ENCODE measurements around the gene ABCC8. TPM values are rescaled to one million over a fixed set of nuclear protein-coding genes. Genes with fewer than 3 reads are reported as not detected.

The ABCC8 gene
- total and polyA plus RNA-seq, 2 experiments from 2014 or later: 2.0 to 3.4 TPM

DNA sequence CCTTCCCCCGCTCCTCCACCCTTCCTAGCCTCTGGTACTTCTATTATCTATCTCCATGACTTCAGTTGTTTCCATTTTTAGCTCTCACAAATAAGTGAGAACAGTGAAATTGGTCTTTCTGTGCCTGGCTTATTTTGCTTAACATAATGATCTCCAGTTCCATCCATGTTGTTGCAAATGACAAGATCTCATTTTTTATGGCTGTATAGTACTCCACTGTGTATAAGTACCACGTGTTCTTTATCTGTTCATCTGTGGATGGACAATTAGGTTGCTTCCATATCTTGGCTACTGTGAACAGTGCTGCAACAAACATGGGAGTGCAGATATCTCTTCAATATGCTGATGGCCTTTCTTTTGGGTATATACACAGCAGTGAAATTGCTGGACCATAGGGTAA is 6.9 kb upstream of the ABCC8 start:
- Histone ChIP-seq H3K79me2 (replicated peaks; ENCODE audit: insufficient read depth) (no peaks in the 10 kb centered on the region), H3K27me3 (ENCODE audit: insufficient read depth) (peaks cover 8% of the 10 kb centered on the region), H3K27ac (ENCODE audit: low read depth) (no peak overlapping the region), H3K36me3 (ENCODE audit: insufficient read depth) (no peaks in the 10 kb centered on the region), H3K4me2 (no peak overlapping the region), H3F3A (replicated peaks; ENCODE audit: low read depth) (no peaks in the 10 kb centered on the region), H2AFZ (no peak overlapping the region), H3K4me1 (ENCODE audit: insufficient read depth) (no peaks in the 10 kb centered on the region; the same call in none of the 2 replicates), H4K20me1 (replicated peaks; ENCODE audit: insufficient read depth) (no peaks in the 10 kb centered on the region), H3K9me2 (ENCODE audit: insufficient read depth) (no peaks in the 10 kb centered on the region), H3K4me3 (no peak overlapping the region)
- TF ChIP-seq ZNF114 (CRISPR knock-in tag; IDR thresholded peaks at IDR 0.05) (no peak), NANOG (IDR thresholded peaks at IDR 0.05; ENCODE audit: borderline replicate concordance) (no peak), POLR2AphosphoS5 (IDR thresholded peaks at IDR 0.05; ENCODE audit: low read depth) (no peak), STAT1 (IDR thresholded peaks at IDR 0.05; ENCODE audit: unreplicated experiment) (no peak), CREB1 (CRISPR knock-in tag; IDR thresholded peaks at IDR 0.05; ENCODE audit: low read depth) (no peak), EZH2 (IDR thresholded peaks at IDR 0.05; ENCODE audit: low read depth, unreplicated experiment) (no peak)
- TF ChIP-seq, protein P1, sequence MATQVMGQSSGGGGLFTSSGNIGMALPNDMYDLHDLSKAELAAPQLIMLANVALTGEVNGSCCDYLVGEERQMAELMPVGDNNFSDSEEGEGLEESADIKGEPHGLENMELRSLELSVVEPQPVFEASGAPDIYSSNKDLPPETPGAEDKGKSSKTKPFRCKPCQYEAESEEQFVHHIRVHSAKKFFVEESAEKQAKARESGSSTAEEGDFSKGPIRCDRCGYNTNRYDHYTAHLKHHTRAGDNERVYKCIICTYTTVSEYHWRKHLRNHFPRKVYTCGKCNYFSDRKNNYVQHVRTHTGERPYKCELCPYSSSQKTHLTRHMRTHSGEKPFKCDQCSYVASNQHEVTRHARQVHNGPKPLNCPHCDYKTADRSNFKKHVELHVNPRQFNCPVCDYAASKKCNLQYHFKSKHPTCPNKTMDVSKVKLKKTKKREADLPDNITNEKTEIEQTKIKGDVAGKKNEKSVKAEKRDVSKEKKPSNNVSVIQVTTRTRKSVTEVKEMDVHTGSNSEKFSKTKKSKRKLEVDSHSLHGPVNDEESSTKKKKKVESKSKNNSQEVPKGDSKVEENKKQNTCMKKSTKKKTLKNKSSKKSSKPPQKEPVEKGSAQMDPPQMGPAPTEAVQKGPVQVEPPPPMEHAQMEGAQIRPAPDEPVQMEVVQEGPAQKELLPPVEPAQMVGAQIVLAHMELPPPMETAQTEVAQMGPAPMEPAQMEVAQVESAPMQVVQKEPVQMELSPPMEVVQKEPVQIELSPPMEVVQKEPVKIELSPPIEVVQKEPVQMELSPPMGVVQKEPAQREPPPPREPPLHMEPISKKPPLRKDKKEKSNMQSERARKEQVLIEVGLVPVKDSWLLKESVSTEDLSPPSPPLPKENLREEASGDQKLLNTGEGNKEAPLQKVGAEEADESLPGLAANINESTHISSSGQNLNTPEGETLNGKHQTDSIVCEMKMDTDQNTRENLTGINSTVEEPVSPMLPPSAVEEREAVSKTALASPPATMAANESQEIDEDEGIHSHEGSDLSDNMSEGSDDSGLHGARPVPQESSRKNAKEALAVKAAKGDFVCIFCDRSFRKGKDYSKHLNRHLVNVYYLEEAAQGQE (IDR thresholded peaks at IDR 0.05; ENCODE audit: unreplicated experiment): no peak
- TF ChIP-seq, protein P2, sequence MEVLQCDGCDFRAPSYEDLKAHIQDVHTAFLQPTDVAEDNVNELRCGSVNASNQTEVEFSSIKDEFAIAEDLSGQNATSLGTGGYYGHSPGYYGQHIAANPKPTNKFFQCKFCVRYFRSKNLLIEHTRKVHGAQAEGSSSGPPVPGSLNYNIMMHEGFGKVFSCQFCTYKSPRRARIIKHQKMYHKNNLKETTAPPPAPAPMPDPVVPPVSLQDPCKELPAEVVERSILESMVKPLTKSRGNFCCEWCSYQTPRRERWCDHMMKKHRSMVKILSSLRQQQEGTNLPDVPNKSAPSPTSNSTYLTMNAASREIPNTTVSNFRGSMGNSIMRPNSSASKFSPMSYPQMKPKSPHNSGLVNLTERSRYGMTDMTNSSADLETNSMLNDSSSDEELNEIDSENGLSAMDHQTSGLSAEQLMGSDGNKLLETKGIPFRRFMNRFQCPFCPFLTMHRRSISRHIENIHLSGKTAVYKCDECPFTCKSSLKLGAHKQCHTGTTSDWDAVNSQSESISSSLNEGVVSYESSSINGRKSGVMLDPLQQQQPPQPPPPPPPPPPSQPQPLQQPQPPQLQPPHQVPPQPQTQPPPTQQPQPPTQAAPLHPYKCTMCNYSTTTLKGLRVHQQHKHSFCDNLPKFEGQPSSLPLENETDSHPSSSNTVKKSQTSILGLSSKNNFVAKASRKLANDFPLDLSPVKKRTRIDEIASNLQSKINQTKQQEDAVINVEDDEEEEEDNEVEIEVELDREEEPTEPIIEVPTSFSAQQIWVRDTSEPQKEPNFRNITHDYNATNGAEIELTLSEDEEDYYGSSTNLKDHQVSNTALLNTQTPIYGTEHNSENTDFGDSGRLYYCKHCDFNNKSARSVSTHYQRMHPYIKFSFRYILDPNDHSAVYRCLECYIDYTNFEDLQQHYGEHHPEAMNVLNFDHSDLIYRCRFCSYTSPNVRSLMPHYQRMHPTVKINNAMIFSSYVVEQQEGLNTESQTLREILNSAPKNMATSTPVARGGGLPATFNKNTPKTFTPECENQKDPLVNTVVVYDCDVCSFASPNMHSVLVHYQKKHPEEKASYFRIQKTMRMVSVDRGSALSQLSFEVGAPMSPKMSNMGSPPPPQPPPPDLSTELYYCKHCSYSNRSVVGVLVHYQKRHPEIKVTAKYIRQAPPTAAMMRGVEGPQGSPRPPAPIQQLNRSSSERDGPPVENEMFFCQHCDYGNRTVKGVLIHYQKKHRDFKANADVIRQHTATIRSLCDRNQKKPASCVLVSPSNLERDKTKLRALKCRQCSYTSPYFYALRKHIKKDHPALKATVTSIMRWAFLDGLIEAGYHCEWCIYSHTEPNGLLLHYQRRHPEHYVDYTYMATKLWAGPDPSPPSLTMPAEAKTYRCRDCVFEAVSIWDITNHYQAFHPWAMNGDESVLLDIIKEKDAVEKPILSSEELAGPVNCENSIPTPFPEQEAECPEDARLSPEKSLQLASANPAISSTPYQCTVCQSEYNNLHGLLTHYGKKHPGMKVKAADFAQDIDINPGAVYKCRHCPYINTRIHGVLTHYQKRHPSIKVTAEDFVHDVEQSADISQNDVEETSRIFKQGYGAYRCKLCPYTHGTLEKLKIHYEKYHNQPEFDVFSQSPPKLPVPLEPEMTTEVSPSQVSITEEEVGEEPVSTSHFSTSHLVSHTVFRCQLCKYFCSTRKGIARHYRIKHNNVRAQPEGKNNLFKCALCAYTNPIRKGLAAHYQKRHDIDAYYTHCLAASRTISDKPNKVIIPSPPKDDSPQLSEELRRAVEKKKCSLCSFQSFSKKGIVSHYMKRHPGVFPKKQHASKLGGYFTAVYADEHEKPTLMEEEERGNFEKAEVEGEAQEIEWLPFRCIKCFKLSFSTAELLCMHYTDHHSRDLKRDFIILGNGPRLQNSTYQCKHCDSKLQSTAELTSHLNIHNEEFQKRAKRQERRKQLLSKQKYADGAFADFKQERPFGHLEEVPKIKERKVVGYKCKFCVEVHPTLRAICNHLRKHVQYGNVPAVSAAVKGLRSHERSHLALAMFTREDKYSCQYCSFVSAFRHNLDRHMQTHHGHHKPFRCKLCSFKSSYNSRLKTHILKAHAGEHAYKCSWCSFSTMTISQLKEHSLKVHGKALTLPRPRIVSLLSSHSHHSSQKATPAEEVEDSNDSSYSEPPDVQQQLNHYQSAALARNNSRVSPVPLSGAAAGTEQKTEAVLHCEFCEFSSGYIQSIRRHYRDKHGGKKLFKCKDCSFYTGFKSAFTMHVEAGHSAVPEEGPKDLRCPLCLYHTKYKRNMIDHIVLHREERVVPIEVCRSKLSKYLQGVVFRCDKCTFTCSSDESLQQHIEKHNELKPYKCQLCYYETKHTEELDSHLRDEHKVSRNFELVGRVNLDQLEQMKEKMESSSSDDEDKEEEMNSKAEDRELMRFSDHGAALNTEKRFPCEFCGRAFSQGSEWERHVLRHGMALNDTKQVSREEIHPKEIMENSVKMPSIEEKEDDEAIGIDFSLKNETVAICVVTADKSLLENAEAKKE (CRISPR knock-in tag; IDR thresholded peaks at IDR 0.05): no peak
- TF ChIP-seq, protein P3, sequence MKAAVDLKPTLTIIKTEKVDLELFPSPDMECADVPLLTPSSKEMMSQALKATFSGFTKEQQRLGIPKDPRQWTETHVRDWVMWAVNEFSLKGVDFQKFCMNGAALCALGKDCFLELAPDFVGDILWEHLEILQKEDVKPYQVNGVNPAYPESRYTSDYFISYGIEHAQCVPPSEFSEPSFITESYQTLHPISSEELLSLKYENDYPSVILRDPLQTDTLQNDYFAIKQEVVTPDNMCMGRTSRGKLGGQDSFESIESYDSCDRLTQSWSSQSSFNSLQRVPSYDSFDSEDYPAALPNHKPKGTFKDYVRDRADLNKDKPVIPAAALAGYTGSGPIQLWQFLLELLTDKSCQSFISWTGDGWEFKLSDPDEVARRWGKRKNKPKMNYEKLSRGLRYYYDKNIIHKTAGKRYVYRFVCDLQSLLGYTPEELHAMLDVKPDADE (IDR thresholded peaks at IDR 0.05): no peak
- Mint-ChIP-seq H3K9me3 (no peaks in the 10 kb centered on the region; the same call in 2 of the 3 replicates), H3K27ac (no peak overlapping the region), H3K4me3 (no peak overlapping the region), H3K27me3 (ENCODE audit: insufficient read depth, low read depth, poor library complexity) (peaks cover 19% of the 10 kb centered on the region), H3K36me3 (ENCODE audit: low read depth) (no peaks in the 10 kb centered on the region), H3K4me1 (peaks cover 12% of the 10 kb centered on the region)
- ATAC-seq (no peak), DNase-seq (ENCODE audit: low spot score) (no peak)
